Calu3 (cell line): ENCODE measurements around the gene RXRA. TPM values are rescaled to one million over a fixed set of nuclear protein-coding genes. Genes with fewer than 3 reads are reported as not detected.
A peak's percentile ranks its signal among the peaks of the same experiment; 100 is the strongest.

ENCODE experiments used
- BruUV-seq: library from RNA; stranded (reverse); fragments of 400-500 nt; replicated peaks from 2 replicates; lab custom pipeline; 2021; lab: Mats Ljungman, UMichigan
- CTCF ChIA-PET: fragments of 300-600 bp; sonication (Branson Sonifier 250); formaldehyde crosslinking; loops from one replicate; lab custom pipeline; 2022; ENCODE audit warnings: antibody characterized with exemption; lab: Charles Lee
- DNase-seq: peaks from one replicate; pipeline ENCODE4 v3.0.0; 2022
- H3K27ac Mint-ChIP-seq: one replicate; pipeline ENCODE4 v1.8.0; 2022; ENCODE audit warnings: mixed read lengths; ENCODE audit not compliant: unreplicated experiment
- H3K27me3 Mint-ChIP-seq: one replicate; pipeline ENCODE4 v1.8.0; 2022; ENCODE audit warnings: mixed read lengths; ENCODE audit not compliant: unreplicated experiment
- H3K36me3 Mint-ChIP-seq: one replicate; pipeline ENCODE4 v1.8.0; 2022; ENCODE audit warnings: mild to moderate bottlenecking, moderate library complexity, mixed read lengths; ENCODE audit not compliant: insufficient read depth, unreplicated experiment
- H3K4me1 Mint-ChIP-seq: one replicate; pipeline ENCODE4 v1.8.0; 2022; ENCODE audit warnings: mild to moderate bottlenecking, low read depth, mixed read lengths; ENCODE audit not compliant: unreplicated experiment
- H3K4me3 Mint-ChIP-seq: one replicate; pipeline ENCODE4 v1.8.0; 2022; ENCODE audit warnings: mild to moderate bottlenecking, low read depth, moderate library complexity, mixed read lengths; ENCODE audit not compliant: unreplicated experiment
- H3K9me3 Mint-ChIP-seq: one replicate; pipeline ENCODE4 v1.8.0; 2022; ENCODE audit warnings: low read depth, mixed read lengths; ENCODE audit not compliant: unreplicated experiment
- intact Hi-C: fragments of 100-400 bp; cut with micrococcal nuclease; formaldehyde crosslinking; loops from one replicate; pipeline ENCODE4 v1.10.0; 2022; ENCODE audit not compliant: unreplicated experiment
- total RNA-seq: library from RNA; stranded (reverse); gene quantifications from 2 replicates; pipeline ENCODE4 v1.2.3, GENCODE V29; 2022
- TF ChIP-seq, protein P1 (sequence below): fragments of 200-600 bp; IDR thresholded peaks from one replicate; pipeline ENCODE4 v1.8.0; 2022; ENCODE audit warnings: antibody characterized with exemption; ENCODE audit not compliant: unreplicated experiment

Gene RXRA
- total RNA-seq, 1 experiment from 2014 or later: 15.0 TPM

DNA sequence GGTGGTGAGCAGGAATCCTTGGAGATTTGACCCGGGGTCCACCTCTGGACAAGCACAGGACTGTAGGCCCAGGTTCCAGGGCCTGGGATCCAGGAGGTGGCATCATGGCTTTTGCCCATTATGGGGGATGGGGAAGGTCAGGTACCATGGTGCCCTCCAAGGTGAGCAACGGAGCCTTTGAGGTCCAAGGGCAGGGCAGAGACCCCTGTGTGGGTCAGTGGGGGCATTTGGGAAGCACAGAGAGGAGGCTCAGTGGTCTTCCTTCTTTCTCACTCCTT, 117.7 kb downstream of the RXRA start:
- peaks cover 18% of the 10 kb centered on the region for H3K36me3 Mint-ChIP-seq
- intact Hi-C loops: no loop called here

DNA sequence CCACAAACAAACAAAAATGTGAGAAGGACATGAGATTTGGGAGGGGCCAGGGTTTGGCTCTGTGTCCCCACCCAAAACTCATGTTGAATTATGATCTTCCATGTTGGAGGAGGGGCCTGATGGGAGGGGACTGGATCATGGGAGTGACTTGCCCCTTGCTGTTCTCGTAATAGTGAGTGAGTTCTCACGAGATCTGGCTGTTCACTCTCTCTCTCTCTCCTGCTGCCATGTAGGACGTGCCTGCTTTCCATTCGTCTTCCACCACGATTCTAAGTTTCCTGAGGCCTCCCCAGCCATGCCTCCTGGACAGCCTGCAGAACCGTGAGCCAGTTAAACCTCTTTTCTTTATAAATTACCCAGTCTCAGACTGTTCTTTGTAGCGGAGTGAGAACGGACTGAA, 118.7 kb downstream of the RXRA start:
- Mint-ChIP-seq H3K4me1 (no peaks in the 10 kb centered on the region), H3K27ac (no peak overlapping the region), H3K27me3 (peaks cover 12% of the 10 kb centered on the region), H3K9me3 (peaks cover 2% of the 10 kb centered on the region), H3K4me3 (no peak overlapping the region), H3K36me3 (peaks cover 18% of the 10 kb centered on the region)
- TF ChIP-seq, protein P1, sequence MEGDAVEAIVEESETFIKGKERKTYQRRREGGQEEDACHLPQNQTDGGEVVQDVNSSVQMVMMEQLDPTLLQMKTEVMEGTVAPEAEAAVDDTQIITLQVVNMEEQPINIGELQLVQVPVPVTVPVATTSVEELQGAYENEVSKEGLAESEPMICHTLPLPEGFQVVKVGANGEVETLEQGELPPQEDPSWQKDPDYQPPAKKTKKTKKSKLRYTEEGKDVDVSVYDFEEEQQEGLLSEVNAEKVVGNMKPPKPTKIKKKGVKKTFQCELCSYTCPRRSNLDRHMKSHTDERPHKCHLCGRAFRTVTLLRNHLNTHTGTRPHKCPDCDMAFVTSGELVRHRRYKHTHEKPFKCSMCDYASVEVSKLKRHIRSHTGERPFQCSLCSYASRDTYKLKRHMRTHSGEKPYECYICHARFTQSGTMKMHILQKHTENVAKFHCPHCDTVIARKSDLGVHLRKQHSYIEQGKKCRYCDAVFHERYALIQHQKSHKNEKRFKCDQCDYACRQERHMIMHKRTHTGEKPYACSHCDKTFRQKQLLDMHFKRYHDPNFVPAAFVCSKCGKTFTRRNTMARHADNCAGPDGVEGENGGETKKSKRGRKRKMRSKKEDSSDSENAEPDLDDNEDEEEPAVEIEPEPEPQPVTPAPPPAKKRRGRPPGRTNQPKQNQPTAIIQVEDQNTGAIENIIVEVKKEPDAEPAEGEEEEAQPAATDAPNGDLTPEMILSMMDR: no peak
- CTCF ChIA-PET: no interaction called here
- BruUV-seq: no TSS peak
- intact Hi-C loops: no loop called here
- no peak for DNase-seq

More for the DNA sequence above, 117.7 kb downstream of the RXRA start:
- Mint-ChIP-seq H3K9me3 (peaks cover 2% of the 10 kb centered on the region), H3K27me3 (peaks cover 12% of the 10 kb centered on the region), H3K27ac (no peak overlapping the region), H3K4me3 (no peak overlapping the region), H3K4me1 (no peaks in the 10 kb centered on the region)
- TF ChIP-seq, protein P1: no peak
- CTCF ChIA-PET: interaction anchor here (0.8 to 1.8 kb wide), 6 partner anchors 9 to 280 kb away, joined by 3 to 19 read pairs (median 6); partner anchors contain the start of gene RNU6ATAC
- no peak for DNase-seq
- no TSS peak for BruUV-seq

DNA sequence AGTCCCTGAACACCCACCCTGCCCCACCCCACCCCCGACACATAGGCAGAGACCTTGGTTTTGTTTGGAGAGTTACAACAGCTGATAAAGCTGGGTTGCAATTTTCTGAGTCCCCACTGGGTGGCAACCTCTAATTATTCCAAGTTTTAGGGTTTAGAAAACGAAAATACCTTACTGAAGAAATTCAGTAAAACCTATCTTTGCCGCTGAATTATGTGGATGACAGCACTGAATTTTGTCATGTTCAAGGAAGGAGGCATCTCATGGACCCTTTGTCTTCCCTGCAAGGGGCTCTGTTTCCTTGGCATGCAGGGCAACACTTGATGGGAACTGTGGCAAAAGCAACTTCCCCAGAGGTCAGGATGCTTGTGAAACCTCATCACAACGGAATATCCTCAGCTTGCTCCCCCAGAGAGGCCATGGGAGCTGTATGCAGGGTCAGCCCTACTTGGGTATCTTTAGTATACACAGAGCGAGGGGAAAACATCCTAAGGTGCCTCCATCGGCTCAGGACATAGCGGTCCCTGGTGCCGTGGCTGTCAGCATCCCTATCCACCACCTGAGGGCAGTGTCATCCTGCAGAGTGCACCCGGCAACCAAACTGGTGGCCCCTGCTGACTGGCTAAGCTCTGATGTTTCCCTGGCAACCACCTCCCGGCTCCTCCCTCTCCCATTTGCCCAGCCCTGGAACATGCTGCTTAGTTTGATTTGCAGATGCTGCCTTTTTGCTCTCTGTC, 123.1 kb downstream of the RXRA start:
- H3K4me3 Mint-ChIP-seq: no peak overlapping the region
- peaks cover 2% of the 10 kb centered on the region for H3K9me3 Mint-ChIP-seq
- DNase-seq: peak; percentile 71
- no peak overlapping the region for H3K27ac Mint-ChIP-seq
- H3K4me1 Mint-ChIP-seq: no peaks in the 10 kb centered on the region
- no TSS peak for BruUV-seq
- TF ChIP-seq, protein P1: peak; percentile 23
- peaks cover 4% of the 10 kb centered on the region for H3K36me3 Mint-ChIP-seq
- intact Hi-C loops: no loop called here
- H3K27me3 Mint-ChIP-seq: peaks cover 28% of the 10 kb centered on the region
- CTCF ChIA-PET: interaction anchor here (0.5 to 1.7 kb wide), 4 partner anchors 213 to 290 kb away, joined by 4 to 10 read pairs (median 5); no protein-coding TSS in a partner anchor

DNA sequence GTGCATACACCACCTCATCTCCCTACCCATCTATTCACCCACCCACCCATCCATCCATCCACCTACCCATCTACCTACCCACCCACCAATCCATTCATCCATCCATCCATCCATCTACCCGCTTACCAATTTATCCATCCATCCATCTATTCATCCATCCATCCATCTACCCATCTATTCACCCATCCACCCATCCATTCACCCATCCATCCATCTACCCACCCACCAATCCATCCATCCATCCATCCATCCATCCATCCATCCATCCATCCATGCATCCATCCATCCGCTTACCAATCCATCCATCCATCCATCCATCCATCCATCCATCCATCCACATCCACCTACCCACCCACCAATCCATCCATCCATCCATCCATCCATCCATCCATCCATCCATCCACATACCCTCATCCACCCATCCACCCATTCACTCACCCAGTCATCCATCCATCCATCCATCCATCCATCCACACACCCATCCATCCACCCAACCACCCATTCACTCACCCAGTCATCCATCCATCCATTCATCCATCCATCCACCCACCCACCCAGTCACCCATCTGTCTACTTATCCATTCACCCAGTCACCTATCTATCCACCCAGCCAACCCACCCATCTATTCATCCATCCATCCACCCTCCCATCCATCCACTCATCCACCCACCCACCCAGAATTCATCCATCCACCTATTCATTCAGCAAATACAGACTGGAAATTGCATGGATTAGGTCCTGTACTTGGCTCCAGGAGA, 125.6 kb downstream of the RXRA start:
- no TSS peak for BruUV-seq
- CTCF ChIA-PET: no interaction called here
- H3K9me3 Mint-ChIP-seq: no peaks in the 10 kb centered on the region

More for the DNA sequence above, 125.6 kb downstream of the RXRA start:
- no peaks in the 10 kb centered on the region for H3K36me3 Mint-ChIP-seq
- H3K27ac Mint-ChIP-seq: no peak overlapping the region
- H3K4me3 Mint-ChIP-seq: no peak overlapping the region
- H3K4me1 Mint-ChIP-seq: no peaks in the 10 kb centered on the region
- TF ChIP-seq, protein P1: no peak
- intact Hi-C loops: no loop called here
- no peak for DNase-seq
- H3K27me3 Mint-ChIP-seq: peaks cover 16% of the 10 kb centered on the region
